PC-9 (cell line): Measurements from ENCODE around the gene CEP72.

Experiments used
- CTCF ChIP-seq: fragments of 200-600 bp; sonication (generic); conservative IDR thresholded peaks from 2 replicates; pipeline ENCODE4 v1.6.1; 2017; ENCODE audit warnings: mixed run types, antibody characterized with exemption, mild to moderate bottlenecking, moderate library complexity
- EZH2 ChIP-seq: fragments of 200-600 bp; sonication (generic); IDR thresholded peaks from 2 replicates; pipeline ENCODE4 v1.8.0; 2017; ENCODE audit warnings: antibody characterized with exemption, low read depth

GRCh38 chr5:567664-568060 lies 44.5 kb upstream of the CEP72 start:
- TF ChIP-seq CTCF (no peak), EZH2 (no peak)
